Fibroblast of pulmonary artery (primary cell): ENCODE results near the gene PRDM16.

ENCODE experiments used
- DNase-seq: peaks from one replicate; pipeline ENCODE4 v3.0.0-alpha.2; 2010; ENCODE audit warnings: low read depth
- H3K4me3 ChIP-seq: replicated peaks from 2 replicates; pipeline ENCODE4 v1.5.1; 2011; ENCODE audit warnings: low read depth, mild to moderate bottlenecking, control low read depth, low read length, moderate library complexity
- TF ChIP-seq, protein P1 (sequence below): IDR thresholded peaks from 2 replicates; pipeline ENCODE4 v1.5.1; 2011; ENCODE audit warnings: mild to moderate bottlenecking, control low read depth, low read length, inconsistent platforms; ENCODE audit errors: missing control alignments

The PRDM16 gene

DNA sequence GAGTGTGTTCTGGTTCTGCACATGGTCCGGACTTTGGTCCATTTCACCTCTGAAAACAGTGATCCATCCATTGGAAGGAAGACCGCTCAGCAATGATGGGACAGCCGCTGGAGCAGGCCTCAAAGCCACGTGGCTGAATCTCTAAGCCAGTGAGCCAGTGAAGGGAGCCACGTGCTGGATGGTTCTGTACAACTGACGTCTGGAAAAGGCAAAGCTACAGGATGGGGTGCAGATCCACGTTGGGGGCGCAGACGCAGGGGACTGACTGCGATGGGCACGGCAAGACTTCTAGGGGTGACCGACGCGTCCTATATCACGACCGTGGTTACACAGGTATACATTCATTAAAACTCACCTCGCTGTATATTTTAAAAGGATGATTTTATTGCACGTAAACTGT lies 375.3 kb downstream of the PRDM16 start:
- TF ChIP-seq, protein P1, sequence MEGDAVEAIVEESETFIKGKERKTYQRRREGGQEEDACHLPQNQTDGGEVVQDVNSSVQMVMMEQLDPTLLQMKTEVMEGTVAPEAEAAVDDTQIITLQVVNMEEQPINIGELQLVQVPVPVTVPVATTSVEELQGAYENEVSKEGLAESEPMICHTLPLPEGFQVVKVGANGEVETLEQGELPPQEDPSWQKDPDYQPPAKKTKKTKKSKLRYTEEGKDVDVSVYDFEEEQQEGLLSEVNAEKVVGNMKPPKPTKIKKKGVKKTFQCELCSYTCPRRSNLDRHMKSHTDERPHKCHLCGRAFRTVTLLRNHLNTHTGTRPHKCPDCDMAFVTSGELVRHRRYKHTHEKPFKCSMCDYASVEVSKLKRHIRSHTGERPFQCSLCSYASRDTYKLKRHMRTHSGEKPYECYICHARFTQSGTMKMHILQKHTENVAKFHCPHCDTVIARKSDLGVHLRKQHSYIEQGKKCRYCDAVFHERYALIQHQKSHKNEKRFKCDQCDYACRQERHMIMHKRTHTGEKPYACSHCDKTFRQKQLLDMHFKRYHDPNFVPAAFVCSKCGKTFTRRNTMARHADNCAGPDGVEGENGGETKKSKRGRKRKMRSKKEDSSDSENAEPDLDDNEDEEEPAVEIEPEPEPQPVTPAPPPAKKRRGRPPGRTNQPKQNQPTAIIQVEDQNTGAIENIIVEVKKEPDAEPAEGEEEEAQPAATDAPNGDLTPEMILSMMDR, result no peak
- no peak for DNase-seq
- no peak overlapping the region for H3K4me3 ChIP-seq

DNA sequence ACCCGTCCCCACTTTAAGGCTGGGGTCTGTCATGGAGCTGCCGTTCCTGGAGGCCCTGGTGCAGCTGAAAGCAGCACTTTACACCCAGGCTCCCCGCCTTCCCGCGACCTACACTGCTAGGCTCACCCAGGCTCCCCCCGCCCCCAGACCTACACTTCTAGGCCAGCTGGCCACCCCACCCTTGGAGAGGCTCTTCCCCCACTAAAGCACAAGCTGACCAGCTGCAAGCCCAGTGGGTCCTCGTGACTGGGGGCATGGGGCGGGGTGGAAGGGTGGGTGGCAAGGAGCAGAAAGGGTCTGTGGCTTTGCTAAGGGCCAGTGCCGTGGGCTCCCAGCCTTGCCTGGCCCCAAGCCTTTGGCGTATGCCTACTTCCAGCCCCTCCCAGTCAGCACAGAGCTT lies 375.7 kb downstream of the PRDM16 start:
- DNase-seq, result no peak
- TF ChIP-seq, protein P1, result no peak
- H3K4me3 ChIP-seq, result no peak overlapping the region

DNA sequence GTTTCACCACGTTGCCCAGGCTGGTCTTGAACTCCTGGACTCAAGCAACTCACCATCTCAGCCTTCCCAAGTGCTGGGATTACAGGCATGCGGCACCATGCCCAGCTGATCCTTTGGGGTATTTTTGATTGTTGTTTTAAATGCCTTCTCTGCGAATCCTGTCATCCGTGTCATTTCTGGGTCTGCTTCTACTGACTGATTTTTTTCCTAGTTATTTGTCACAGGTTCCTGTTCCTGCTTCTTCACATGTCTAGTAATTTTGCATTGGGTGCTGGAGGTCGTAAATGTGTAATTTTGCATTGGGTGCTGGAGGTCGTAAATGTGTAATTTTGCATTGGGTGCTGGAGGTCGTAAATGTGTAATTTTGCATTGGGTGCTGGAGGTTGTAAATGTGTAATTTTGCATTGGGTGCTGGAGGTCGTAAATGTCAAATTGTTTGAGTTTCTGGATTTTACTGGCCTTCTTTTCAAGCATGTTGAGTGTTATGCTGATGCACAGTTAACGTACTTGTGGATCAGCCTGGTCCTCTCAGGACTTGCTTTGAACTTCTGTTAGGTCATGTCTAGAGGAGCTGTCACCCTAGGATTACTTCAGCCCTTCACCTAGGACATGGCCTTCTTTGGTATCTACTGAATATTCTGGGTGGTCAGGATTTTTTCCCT lies 381.3 kb downstream of the PRDM16 start:
- TF ChIP-seq, protein P1, result no peak
- no peak for DNase-seq
- no peak overlapping the region for H3K4me3 ChIP-seq

DNA sequence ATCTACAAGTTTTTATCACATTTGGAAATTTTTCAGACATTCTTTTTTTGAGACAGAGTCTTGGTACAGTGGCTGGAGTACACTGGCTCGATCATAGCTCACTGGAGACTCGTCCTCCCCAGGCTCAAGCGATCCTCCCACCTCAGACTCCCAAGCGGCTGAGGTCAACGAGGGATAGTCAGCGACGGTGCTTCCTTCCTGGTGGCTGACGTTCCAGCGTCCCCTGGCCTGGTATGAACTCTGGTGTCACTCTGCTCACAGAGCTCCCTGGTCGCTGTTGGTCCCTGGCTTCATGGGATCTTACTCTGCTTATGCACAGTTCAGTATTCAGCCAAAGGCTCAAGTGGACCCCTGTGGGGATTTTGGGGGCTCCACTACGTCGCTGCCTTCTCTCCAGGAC lies 382.0 kb downstream of the PRDM16 start:
- H3K4me3 ChIP-seq, result no peak overlapping the region
- TF ChIP-seq, protein P1, result no peak

DNA sequence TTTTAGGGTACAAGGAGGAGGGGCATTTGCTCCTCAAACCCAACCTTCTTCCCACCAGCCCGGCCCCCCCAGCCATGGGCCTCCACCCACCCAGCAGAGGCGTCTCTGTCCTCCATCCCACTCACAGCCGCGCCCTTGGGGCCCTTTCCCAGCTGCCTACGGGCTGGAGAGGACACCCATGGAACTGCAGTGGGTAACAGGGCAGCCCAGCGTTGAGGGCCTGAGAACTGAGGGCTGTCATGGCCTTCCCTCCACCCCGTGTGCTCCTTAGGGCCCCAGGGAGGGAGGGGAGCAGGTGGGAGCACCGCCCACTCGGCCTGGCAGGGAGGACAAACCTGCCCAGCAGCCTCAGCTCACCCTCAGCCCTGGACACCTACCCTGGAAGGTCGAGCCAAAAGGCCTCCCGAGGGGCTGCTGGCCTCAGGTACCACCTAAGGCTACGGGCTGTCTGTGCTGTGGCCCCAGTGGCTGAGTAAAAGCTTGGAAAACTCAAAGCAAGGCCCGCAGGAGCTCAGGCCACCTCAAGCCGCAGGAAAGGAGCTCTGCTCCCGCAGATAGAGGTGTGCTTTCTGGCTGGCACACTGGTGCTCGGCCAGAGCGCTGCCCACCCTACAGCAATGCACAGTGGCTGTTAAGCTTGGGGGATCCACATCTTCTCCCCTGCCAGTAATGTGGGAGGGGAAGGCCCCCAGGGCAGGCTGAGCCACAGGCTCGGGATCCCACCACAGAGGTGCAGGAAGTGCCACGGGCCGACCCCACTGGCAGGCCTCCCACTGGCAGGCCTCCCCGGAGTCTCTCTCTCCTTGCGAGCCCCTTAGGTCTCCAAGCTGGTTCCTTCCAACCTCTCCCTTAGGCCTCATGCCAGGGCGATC lies 383.2 kb downstream of the PRDM16 start:
- H3K4me3 ChIP-seq, result no peak overlapping the region
- no peak for DNase-seq
- TF ChIP-seq, protein P1, result no peak

More for the DNA sequence above, 382.0 kb downstream of the PRDM16 start:
- DNase-seq, result no peak

DNA sequence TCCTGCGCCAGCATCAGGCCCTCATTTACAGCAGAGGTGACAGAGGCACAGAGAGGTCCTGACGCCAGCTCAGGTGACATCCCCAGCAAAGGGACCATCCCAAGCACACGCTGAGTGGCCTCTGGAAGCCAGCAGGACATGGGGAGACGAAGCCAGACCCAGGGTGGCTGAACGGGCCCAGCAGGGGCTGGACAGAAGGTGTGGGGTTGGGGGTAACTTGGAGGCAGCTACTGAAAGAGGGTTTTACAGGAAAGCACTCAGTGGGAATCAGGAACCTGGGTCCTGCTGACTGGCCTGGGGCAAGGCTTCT lies 383.8 kb downstream of the PRDM16 start:
- TF ChIP-seq, protein P1, result no peak
- DNase-seq, result no peak
- no peak overlapping the region for H3K4me3 ChIP-seq
